PC-3 (cell line): ENCODE data around the gene DPF3. TPM values are rescaled to one million over a fixed set of nuclear protein-coding genes. Genes with fewer than 3 reads are reported as not detected.

ENCODE experiments used
- ATAC-seq: fragments of 200-7000 bp; cut with Tn5 transposase; 2 replicates; pipeline ENCODE4 v1.9.1; 2020; ENCODE audit warnings: mild to moderate bottlenecking, moderate library complexity
- BruUV-seq: library from RNA; stranded (reverse); fragments of 400-500 nt; replicated peaks from 2 replicates; lab custom pipeline; 2021; lab: Mats Ljungman, UMichigan
- CTCF ChIA-PET: fragments of 300-600 bp; sonication (Branson Sonifier 250); formaldehyde crosslinking; loops from one replicate; lab custom pipeline; 2022; ENCODE audit warnings: antibody characterized with exemption; lab: Charles Lee
- POLR2A ChIA-PET: fragments of 300-600 bp; sonication (Branson Sonifier 250); formaldehyde crosslinking; loops from one replicate; lab custom pipeline; 2022; ENCODE audit warnings: antibody characterized with exemption; ENCODE audit not compliant: unreplicated experiment; lab: Charles Lee
- DNase-seq: peaks from one replicate; pipeline ENCODE4 v3.0.0-alpha.2; 2015
- H2AFZ ChIP-seq: fragments of 300-600 bp; sonication (generic); 2 replicates; pipeline ENCODE4 v1.6.0; 2016; ENCODE audit warnings: antibody characterized with exemption, low read length
- H3F3A ChIP-seq: fragments of 300-600 bp; sonication (generic); one replicate; pipeline ENCODE4 v1.6.0; 2017; ENCODE audit warnings: antibody characterized with exemption, low read length, control low read depth, mild to moderate bottlenecking; ENCODE audit not compliant: unreplicated experiment
- H3K27ac ChIP-seq: fragments of 300-600 bp; sonication (generic); 2 replicates; pipeline ENCODE4 v1.5.1; 2016; ENCODE audit warnings: mild to moderate bottlenecking, low read length
- H3K27me3 ChIP-seq: fragments of 300-600 bp; sonication (generic); 2 replicates; pipeline ENCODE4 v1.6.1; 2016; ENCODE audit warnings: low read length, mixed read lengths
- H3K36me3 ChIP-seq: fragments of 300-600 bp; sonication (generic); 2 replicates; pipeline ENCODE4 v1.6.1; 2016; ENCODE audit warnings: low read depth, mixed run types, low read length, mixed read lengths
- H3K4me1 ChIP-seq: fragments of 300-600 bp; sonication (generic); 2 replicates; pipeline ENCODE4 v1.5.1; 2016; ENCODE audit warnings: low read length; ENCODE audit not compliant: insufficient read depth
- H3K4me2 ChIP-seq: fragments of 300-600 bp; sonication (generic); 2 replicates; pipeline ENCODE4 v1.6.0; 2016; ENCODE audit warnings: low read length
- H3K4me3 ChIP-seq: fragments of 300-600 bp; sonication (generic); 2 replicates; pipeline ENCODE4 v1.5.1; 2016; ENCODE audit warnings: mild to moderate bottlenecking, low read length, mixed read lengths
- H3K79me2 ChIP-seq: fragments of 300-600 bp; sonication (generic); 2 replicates; pipeline ENCODE4 v1.6.1; 2017; ENCODE audit warnings: low read length, mixed read lengths
- H3K9ac ChIP-seq: fragments of 300-600 bp; sonication (generic); 2 replicates; pipeline ENCODE4 v1.6.0; 2016; ENCODE audit warnings: mild to moderate bottlenecking, low read length
- H3K9me2 ChIP-seq: fragments of 300-600 bp; sonication (generic); replicated peaks from 2 replicates; pipeline ENCODE4 v1.6.1; 2016; ENCODE audit warnings: mixed run types, low read length, mixed read lengths
- H3K9me3 ChIP-seq: fragments of 300-600 bp; sonication (generic); 2 replicates; pipeline ENCODE4 v1.6.1; 2016; ENCODE audit warnings: low read length, mixed read lengths
- H4K20me1 ChIP-seq: fragments of 300-600 bp; sonication (generic); 2 replicates; pipeline ENCODE4 v1.6.1; 2016; ENCODE audit warnings: low read length, mixed read lengths
- EZH2 ChIP-seq: fragments of 300-600 bp; sonication (generic); IDR thresholded peaks from one replicate; pipeline ENCODE4 v1.6.1; 2017; ENCODE audit warnings: antibody characterized with exemption, mild to moderate bottlenecking, low read length; ENCODE audit not compliant: unreplicated experiment
- EZH2phosphoT487 ChIP-seq: fragments of 300-600 bp; sonication (generic); IDR thresholded peaks from 2 replicates; pipeline ENCODE4 v1.6.1; 2018; ENCODE audit warnings: mild to moderate bottlenecking, antibody characterized with exemption, low read length, borderline replicate concordance
- intact Hi-C: fragments of 100-400 bp; cut with micrococcal nuclease; formaldehyde crosslinking; loops from 2 replicates; pipeline ENCODE4 v1.9.0; 2023
- total RNA-seq: library from RNA; depleted of rRNA; stranded (reverse); fragments of >200 nt; gene quantifications from 2 replicates; pipeline ENCODE4 v1.2.3, GENCODE V29; 2014
- TF ChIP-seq, protein P1 (sequence below): fragments of 300-600 bp; sonication (generic); conservative IDR thresholded peaks from 2 replicates; pipeline ENCODE4 v1.5.1; 2017; ENCODE audit warnings: antibody characterized with exemption, low read depth, mild to moderate bottlenecking, low read length

Gene DPF3
- total RNA-seq, 1 experiment from 2014 or later: 16.6 TPM

DNA sequence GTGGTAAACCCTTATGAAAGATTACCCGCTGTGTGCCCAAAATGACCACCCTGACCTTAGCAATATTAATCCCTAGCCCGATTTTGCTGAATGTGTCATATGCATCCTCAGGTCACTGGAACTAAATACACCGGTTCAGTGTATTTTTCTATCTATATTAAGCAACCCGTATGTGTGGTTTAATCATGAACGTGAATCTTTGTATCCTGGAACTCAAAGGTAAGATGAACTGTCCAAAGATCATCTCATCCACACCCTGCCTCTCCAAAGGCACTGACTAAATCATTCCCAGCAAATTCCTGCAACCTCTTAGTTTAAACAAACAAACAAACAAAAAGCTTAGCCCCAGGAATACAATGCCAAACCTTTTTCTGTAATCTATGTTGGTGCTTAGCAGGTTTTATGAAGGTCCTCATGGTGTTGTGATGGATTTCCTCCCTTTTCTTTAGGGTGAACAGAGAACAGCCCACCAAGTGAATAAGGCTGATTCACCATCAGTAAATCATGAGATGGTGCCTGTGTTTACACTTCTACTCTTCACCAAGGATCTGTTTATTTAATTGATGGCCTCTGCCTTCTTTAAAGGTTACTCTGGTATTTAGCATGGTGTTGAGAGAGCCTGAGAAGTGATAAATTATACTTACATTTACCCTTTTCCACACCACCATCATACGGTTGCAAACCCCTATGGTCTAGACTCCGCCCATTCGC lies 298.6 kb downstream of the DPF3 start:
- Histone ChIP-seq H3K9ac (no peak overlapping the region), H3K4me3 (no peak overlapping the region), H3K9me3 (no peaks in the 10 kb centered on the region), H3K36me3 (no peaks in the 10 kb centered on the region), H3K79me2 (no peaks in the 10 kb centered on the region), H3K9me2 (no peaks in the 10 kb centered on the region), H3K4me1 (no peaks in the 10 kb centered on the region), H3K27ac (no peak overlapping the region), H3K27me3 (no peaks in the 10 kb centered on the region), H3F3A (no peaks in the 10 kb centered on the region), H3K4me2 (no peak overlapping the region), H4K20me1 (no peaks in the 10 kb centered on the region), H2AFZ (no peak overlapping the region)
- POLR2A ChIA-PET: no interaction called here
- BruUV-seq: no TSS peak
- DNase-seq (no peak), ATAC-seq (peak; percentile 48)
- CTCF ChIA-PET: no interaction called here
- TF ChIP-seq EZH2: no peak
- TF ChIP-seq, protein P1, sequence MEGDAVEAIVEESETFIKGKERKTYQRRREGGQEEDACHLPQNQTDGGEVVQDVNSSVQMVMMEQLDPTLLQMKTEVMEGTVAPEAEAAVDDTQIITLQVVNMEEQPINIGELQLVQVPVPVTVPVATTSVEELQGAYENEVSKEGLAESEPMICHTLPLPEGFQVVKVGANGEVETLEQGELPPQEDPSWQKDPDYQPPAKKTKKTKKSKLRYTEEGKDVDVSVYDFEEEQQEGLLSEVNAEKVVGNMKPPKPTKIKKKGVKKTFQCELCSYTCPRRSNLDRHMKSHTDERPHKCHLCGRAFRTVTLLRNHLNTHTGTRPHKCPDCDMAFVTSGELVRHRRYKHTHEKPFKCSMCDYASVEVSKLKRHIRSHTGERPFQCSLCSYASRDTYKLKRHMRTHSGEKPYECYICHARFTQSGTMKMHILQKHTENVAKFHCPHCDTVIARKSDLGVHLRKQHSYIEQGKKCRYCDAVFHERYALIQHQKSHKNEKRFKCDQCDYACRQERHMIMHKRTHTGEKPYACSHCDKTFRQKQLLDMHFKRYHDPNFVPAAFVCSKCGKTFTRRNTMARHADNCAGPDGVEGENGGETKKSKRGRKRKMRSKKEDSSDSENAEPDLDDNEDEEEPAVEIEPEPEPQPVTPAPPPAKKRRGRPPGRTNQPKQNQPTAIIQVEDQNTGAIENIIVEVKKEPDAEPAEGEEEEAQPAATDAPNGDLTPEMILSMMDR: no peak
- TF ChIP-seq EZH2phosphoT487: no peak
- intact Hi-C loops: no loop called here

DNA sequence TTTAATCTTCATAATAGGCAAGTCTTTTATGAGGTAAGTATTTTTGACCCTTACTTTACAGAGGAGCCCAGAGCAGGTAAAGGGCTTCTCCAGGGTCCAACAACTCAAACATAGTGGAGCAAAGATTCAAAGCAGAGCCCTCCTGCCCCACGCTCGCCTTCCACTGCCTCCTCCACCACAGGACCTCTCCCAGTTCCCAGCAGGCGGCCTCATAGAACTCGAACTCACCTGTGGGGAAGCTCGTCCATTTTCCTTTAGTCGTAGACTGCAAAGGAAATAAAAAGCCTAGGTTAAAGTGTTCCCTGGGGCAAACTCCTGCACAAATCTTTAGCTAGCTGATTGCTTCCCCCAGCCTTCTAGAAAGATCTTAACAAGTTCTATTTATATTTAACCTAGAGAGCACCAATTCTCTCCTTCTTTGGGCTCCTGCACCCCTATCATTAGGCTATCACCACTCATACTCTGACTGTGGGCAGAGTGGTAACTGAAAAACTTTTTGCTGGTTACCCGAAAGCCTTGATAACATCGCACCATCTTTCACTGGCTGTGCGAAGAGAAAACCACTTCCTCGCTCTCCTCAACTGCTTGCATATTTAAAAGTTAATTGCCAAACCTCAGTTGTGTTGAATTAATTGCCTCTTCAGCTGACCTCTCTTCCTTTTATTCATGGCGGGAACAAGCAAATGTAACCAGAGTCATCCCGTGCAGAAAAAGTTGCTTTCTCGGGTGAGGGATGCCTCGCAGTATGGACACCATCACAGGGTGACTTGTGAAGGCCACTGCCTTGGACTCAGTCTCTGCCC lies 299.6 kb downstream of the DPF3 start:
- Histone ChIP-seq H3K9me3 (no peaks in the 10 kb centered on the region), H3K4me2 (no peak overlapping the region), H3K27me3 (no peaks in the 10 kb centered on the region), H3K9ac (no peak overlapping the region), H3K79me2 (no peaks in the 10 kb centered on the region), H3K9me2 (no peaks in the 10 kb centered on the region), H3K4me1 (no peaks in the 10 kb centered on the region), H4K20me1 (no peaks in the 10 kb centered on the region), H3K4me3 (no peak overlapping the region), H2AFZ (no peak overlapping the region), H3K36me3 (no peaks in the 10 kb centered on the region), H3F3A (no peaks in the 10 kb centered on the region), H3K27ac (no peak overlapping the region)
- intact Hi-C loops: no loop called here
- ChIA-PET POLR2A (no interaction called here), CTCF (no interaction called here)
- TF ChIP-seq EZH2 (no peak), EZH2phosphoT487 (no peak)
- TF ChIP-seq, protein P1: no peak
- ATAC-seq (no peak), DNase-seq (no peak)
- BruUV-seq: no TSS peak

DNA sequence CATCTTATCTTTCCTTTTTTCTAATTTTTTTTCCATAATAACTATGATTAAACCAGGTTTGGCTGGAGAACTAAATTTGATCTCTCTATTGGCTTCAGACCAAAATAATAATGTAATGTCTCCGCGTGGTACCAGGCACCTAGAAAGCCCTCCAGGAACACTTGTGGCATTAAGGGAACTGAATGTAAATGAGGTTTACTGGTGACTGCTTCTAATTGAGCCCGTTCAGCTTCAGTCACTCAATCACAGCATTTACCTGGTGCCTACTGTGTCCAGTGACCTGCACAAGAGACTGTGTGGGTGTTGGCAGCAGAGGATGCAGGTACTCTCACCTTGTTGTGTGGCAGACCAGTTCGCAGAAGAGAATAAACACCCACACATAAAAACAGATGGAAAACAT lies 302.5 kb downstream of the DPF3 start:
- ATAC-seq (no peak), DNase-seq (no peak)
- CTCF ChIA-PET: no interaction called here
- H3K27me3 ChIP-seq: no peaks in the 10 kb centered on the region
- no peak for TF ChIP-seq EZH2phosphoT487
- H3K27ac ChIP-seq: no peak overlapping the region
- H3K4me1 ChIP-seq: no peaks in the 10 kb centered on the region
- H3K9ac ChIP-seq: no peak overlapping the region
- intact Hi-C loops: no loop called here
- H3K9me2 ChIP-seq: no peaks in the 10 kb centered on the region
- no peaks in the 10 kb centered on the region for H3K79me2 ChIP-seq
- H3K4me2 ChIP-seq: no peak overlapping the region
- no peak overlapping the region for H2AFZ ChIP-seq
- no peaks in the 10 kb centered on the region for H3K36me3 ChIP-seq
- H3K4me3 ChIP-seq: no peak overlapping the region
- H3K9me3 ChIP-seq: no peaks in the 10 kb centered on the region
- POLR2A ChIA-PET: no interaction called here
- H3F3A ChIP-seq: no peaks in the 10 kb centered on the region
- H4K20me1 ChIP-seq: no peaks in the 10 kb centered on the region
- BruUV-seq: no TSS peak
